Esophagus muscularis mucosa (tissue), 4 donors: Measurements from ENCODE around the gene MCF2L2. TPM values are rescaled to one million over a fixed set of nuclear protein-coding genes. Genes with fewer than 3 reads are reported as not detected.

Experiments used
- DNase-seq: peaks from one replicate; pipeline ENCODE4 v3.0.0-alpha.2; 2017; ENCODE audit errors: extremely low spot score
- H3K27ac ChIP-seq, 4 donors: fragments of 200-600 bp; sonication (generic); replicated peaks in 1 of 4; 1 replicate in 3 of 4; 2 replicates in 1 of 4; pipeline ENCODE4 v1.5.1; 2016 to 2019; ENCODE audit warnings: mild to moderate bottlenecking in 1 of 4
- H3K27me3 ChIP-seq, 4 donors: fragments of 200-600 bp; sonication (generic); one replicate each; pipeline versions ENCODE4 v1.5.1 to v1.6.0; 2016 to 2019
- H3K36me3 ChIP-seq, 4 donors: fragments of 200-600 bp; sonication (generic); one replicate each; pipeline ENCODE4 v1.5.1; 2016 to 2019
- H3K4me1 ChIP-seq, 4 donors: fragments of 200-600 bp; sonication (generic); one replicate each; pipeline ENCODE4 v1.5.1; 2016 to 2019
- H3K4me3 ChIP-seq, 4 donors: fragments of 200-600 bp; sonication (generic); 1 replicate in 2 of 4; 2 replicates in 2 of 4; pipeline ENCODE4 v1.5.1; 2016 to 2019; ENCODE audit warnings: mild to moderate bottlenecking in 4 of 4, moderate library complexity in 1 of 4
- H3K9me3 ChIP-seq, 4 donors: fragments of 200-600 bp; sonication (generic); 1 replicate in 3 of 4; 2 replicates in 1 of 4; pipeline ENCODE4 v1.5.1; 2016 to 2019
- EP300 ChIP-seq: sonication (generic); formaldehyde crosslinking; IDR thresholded peaks from one replicate; pipeline ENCODE4 v1.6.1; 2017; ENCODE audit warnings: antibody characterized with exemption
- POLR2A ChIP-seq: fragments of 450-650 bp; IDR thresholded peaks from one replicate; pipeline ENCODE4 v1.6.1; 2017; ENCODE audit warnings: antibody characterized with exemption, moderate library complexity, mild to moderate bottlenecking, low read depth
- POLR2AphosphoS5 ChIP-seq, 2 donors: sonication (generic); formaldehyde crosslinking; IDR thresholded peaks; one replicate each; pipeline ENCODE4 v1.6.1; 2017; ENCODE audit warnings: antibody characterized with exemption in 2 of 2
- WGBS: methylation state at CpG from one replicate; pipeline ENCODE4 v1.1.5; 2018; 5-methylcytosine and 5-hydroxymethylcytosine counted together
- intact Hi-C: fragments of 100-400 bp; cut with DNase I; formaldehyde crosslinking; loops from one replicate; pipeline ENCODE4 v1.15.1; 2023
- total RNA-seq, 4 donors: library from RNA; depleted of rRNA; stranded (reverse); fragments of >200 nt; gene quantifications; one replicate each; pipeline versions ENCODE4 v1.1.0 to v1.2.1, GENCODE V29; 2016
- TF ChIP-seq, protein P1 (sequence below), 3 experiments: fragments of 200-600 bp in 2 of 3; fragments of 450-650 bp in 1 of 3; sonication (generic) in 2 of 3; IDR thresholded peaks; one replicate each; pipeline ENCODE4 v1.5.1; 2017 to 2019; ENCODE audit warnings: antibody characterized with exemption in 3 of 3, mild to moderate bottlenecking in 2 of 3, moderate library complexity in 1 of 3

MCF2L2 gene
- total RNA-seq, 4 donors from 2014 or later, result 0.99 to 3.3 (median 1.3) TPM

GRCh38 chr3:183449391-183449790, 21.0 kb upstream of the MCF2L2 start:
- Histone ChIP-seq H3K9me3 (no peaks in the 10 kb centered on the region), H3K27ac (peak overlapping the region in 2 of 4 donors; percentile 11 to 30)
- intact Hi-C loops, result no loop called here

DNA sequence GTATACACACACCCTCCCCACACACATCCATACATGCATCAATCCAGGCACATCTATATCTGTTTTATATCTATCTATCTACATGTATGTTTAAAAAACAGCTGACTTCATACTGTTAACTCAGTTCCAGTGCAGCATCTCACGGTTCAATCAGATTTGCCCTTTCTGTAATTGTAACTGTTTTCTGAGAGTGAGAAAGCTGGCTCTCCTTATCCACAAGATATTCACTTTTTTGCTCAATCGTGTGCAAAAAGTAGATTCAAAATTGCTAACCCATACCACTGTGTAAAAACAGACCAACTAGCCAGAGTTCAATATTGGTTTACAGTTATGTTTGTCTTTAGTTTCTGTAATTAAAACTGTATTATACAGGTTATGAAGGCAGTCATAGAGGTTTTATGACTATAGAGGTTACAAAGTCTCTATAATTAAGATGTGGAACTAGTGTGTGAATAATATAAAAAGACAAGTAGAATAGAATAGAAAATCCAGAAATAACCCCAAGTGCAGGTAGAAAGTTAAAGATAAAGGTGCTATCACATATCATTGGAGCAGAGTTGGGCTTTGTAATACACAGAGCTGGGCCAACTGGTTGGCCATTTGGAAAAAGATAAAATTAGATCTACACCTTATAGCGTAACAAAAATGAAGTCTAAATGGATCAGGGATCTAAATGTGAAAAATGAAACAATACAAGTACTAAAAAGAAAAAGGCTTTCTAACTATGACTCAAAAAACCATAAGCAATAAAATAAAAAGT, 20.1 kb upstream of the MCF2L2 start:
- H3K4me1 ChIP-seq, result peaks cover 15 to 33% (median 22%) of the 10 kb centered on the region in 4 donors
- 41% methylated on average over 3 of the region's 3 CpGs for WGBS
- peak overlapping the region in 3 of 4 donors; percentile 77 to 86 (median 82) for H3K27ac ChIP-seq
- intact Hi-C loops, result no loop called here
- TF ChIP-seq POLR2A, result no peak
- TF ChIP-seq, protein P1, sequence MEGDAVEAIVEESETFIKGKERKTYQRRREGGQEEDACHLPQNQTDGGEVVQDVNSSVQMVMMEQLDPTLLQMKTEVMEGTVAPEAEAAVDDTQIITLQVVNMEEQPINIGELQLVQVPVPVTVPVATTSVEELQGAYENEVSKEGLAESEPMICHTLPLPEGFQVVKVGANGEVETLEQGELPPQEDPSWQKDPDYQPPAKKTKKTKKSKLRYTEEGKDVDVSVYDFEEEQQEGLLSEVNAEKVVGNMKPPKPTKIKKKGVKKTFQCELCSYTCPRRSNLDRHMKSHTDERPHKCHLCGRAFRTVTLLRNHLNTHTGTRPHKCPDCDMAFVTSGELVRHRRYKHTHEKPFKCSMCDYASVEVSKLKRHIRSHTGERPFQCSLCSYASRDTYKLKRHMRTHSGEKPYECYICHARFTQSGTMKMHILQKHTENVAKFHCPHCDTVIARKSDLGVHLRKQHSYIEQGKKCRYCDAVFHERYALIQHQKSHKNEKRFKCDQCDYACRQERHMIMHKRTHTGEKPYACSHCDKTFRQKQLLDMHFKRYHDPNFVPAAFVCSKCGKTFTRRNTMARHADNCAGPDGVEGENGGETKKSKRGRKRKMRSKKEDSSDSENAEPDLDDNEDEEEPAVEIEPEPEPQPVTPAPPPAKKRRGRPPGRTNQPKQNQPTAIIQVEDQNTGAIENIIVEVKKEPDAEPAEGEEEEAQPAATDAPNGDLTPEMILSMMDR (IDR thresholded peaks at IDR 0.05), result no peak
- TF ChIP-seq EP300, result no peak
- no peak for TF ChIP-seq POLR2AphosphoS5 (IDR thresholded peaks at IDR 0.05)
- peaks cover 0 to 8% (median 3%) of the 10 kb centered on the region in 4 donors for H3K9me3 ChIP-seq
- no peaks in the 10 kb centered on the region for H3K27me3 ChIP-seq
- DNase-seq, result no peak
- H3K4me3 ChIP-seq, result peak overlapping the region; percentile 71 to 88 (median 79)
- peaks cover 0 to 14% (median 7%) of the 10 kb centered on the region in 4 donors for H3K36me3 ChIP-seq

More at GRCh38 chr3:183449391-183449790, 21.0 kb upstream of the MCF2L2 start:
- WGBS, result 34% methylated on average over 4 of the region's 4 CpGs
- Histone ChIP-seq H3K4me3 (peak overlapping the region; percentile 5 to 15 (median 12)), H3K36me3 (peaks cover 0 to 14% (median 10%) of the 10 kb centered on the region in 4 donors), H3K4me1 (peaks cover 15 to 33% (median 22%) of the 10 kb centered on the region in 4 donors), H3K27me3 (no peaks in the 10 kb centered on the region)
- DNase-seq, result no peak
- no peak for TF ChIP-seq EP300
- TF ChIP-seq POLR2AphosphoS5 (IDR thresholded peaks at IDR 0.05), result no peak
- TF ChIP-seq POLR2A, result no peak
- TF ChIP-seq, protein P1 (IDR thresholded peaks at IDR 0.05), result peak in 1 of 3 experiments; percentile 10

- peak overlapping the region; percentile 71 to 86 (median 80) for H3K27ac ChIP-seq
- intact Hi-C loops, result no loop called here
- TF ChIP-seq POLR2AphosphoS5 (IDR thresholded peaks at IDR 0.05) (peak; percentile 67 to 81), POLR2A (peak; percentile 25), EP300 (no peak)
- TF ChIP-seq, protein P1 (IDR thresholded peaks at IDR 0.05), result no peak
These were observed 19.0 kb upstream of the MCF2L2 start for GRCh38 chr3:183447206-183448001.

GRCh38 chr3:183446838-183447205, 18.4 kb upstream of the MCF2L2 start:
- Histone ChIP-seq H3K27ac (peak overlapping the region; percentile 71 to 86 (median 80)), H3K4me1 (peaks cover 15 to 33% (median 22%) of the 10 kb centered on the region in 4 donors), H3K36me3 (peaks cover 0 to 2% (median 0%) of the 10 kb centered on the region in 4 donors), H3K27me3 (no peaks in the 10 kb centered on the region), H3K9me3 (peaks cover 0 to 15% (median 6%) of the 10 kb centered on the region in 4 donors), H3K4me3 (peak overlapping the region; percentile 71 to 88 (median 79))
- no peak for DNase-seq
- TF ChIP-seq, protein P1 (IDR thresholded peaks at IDR 0.05), result no peak
- TF ChIP-seq EP300 (no peak), POLR2A (no peak)
- intact Hi-C loops, result no loop called here
- WGBS, result 96% methylated on average over 2 of the region's 2 CpGs

More at GRCh38 chr3:183447206-183448001, 19.0 kb upstream of the MCF2L2 start:
- peaks cover 0 to 15% (median 6%) of the 10 kb centered on the region in 4 donors for H3K9me3 ChIP-seq
- under 1% methylated on average over 42 of the region's 54 CpGs for WGBS
- H3K4me1 ChIP-seq, result peaks cover 15 to 33% (median 22%) of the 10 kb centered on the region in 4 donors
- peak overlapping the region; percentile 71 to 88 (median 79) for H3K4me3 ChIP-seq
- peak; percentile 93 for DNase-seq
- peaks cover 0 to 8% (median 1%) of the 10 kb centered on the region in 4 donors for H3K36me3 ChIP-seq
- no peaks in the 10 kb centered on the region for H3K27me3 ChIP-seq
